OCI-LY7 (cell line): Measurements from ENCODE around the gene ZNF80.

Experiments used
- CTCF ChIP-seq: fragments of 200-600 bp; sonication (generic); conservative IDR thresholded peaks from 2 replicates; pipeline ENCODE4 v1.5.1; 2014; ENCODE audit warnings: mild to moderate bottlenecking, antibody characterized with exemption, low read length, moderate library complexity, mixed read lengths
- EZH2phosphoT487 ChIP-seq: fragments of 200-600 bp; sonication (generic); IDR thresholded peaks from 2 replicates; pipeline ENCODE4 v1.6.1; 2018; ENCODE audit warnings: low read depth, borderline replicate concordance, mild to moderate bottlenecking, mixed run types, antibody characterized with exemption, low read length, moderate library complexity, mixed read lengths

- TF ChIP-seq CTCF = no peak
- TF ChIP-seq EZH2phosphoT487 = no peak
Observed at GRCh38 chr3:114218006-114218405, 19.4 kb downstream of the ZNF80 start.
